Spleen (tissue), 7 donors: ENCODE results near the gene PDE4D.

Experiments used
- CTCF ChIP-seq, 11 experiments: fragments of 200-600 bp in 7 of 11; fragments of 450-650 bp in 4 of 11; sonication (generic) in 4 of 11; IDR thresholded peaks in 8 of 11; conservative IDR thresholded peaks in 3 of 11; 1 replicate in 7 of 11; 2 replicates in 4 of 11; pipeline versions ENCODE4 v1.4.0 to v1.8.0; 2016 to 2021; ENCODE audit warnings: antibody characterized with exemption in 11 of 11, inconsistent platforms in 4 of 11, mild to moderate bottlenecking in 1 of 11
- POLR2A ChIP-seq, 3 donors: fragments of 450-650 bp; IDR thresholded peaks; one replicate each; pipeline ENCODE4 v1.5.1; 2017; ENCODE audit warnings: antibody characterized with exemption in 3 of 3, mild to moderate bottlenecking in 1 of 3
- POLR2AphosphoS5 ChIP-seq, 3 donors: sonication (generic); formaldehyde crosslinking; IDR thresholded peaks; one replicate each; pipeline ENCODE4 v1.5.1; 2017; ENCODE audit warnings: antibody characterized with exemption in 3 of 3
- donor health status: DM: no; HTN: no; CAD: no; lungs with moderate emphysema.
- donor health status: DM: no; HTN: no; CAD: no.
- donor health status: DM: no; HTN: no; CAD: no.

- TF ChIP-seq CTCF (IDR thresholded peaks at IDR 0.05 in 8 of 11, conservative IDR thresholded peaks at IDR 0.05 in 3 of 11), result no peak
- TF ChIP-seq POLR2AphosphoS5 (IDR thresholded peaks at IDR 0.05), result peak in 1 of 3 donors; percentile 66
- TF ChIP-seq POLR2A (IDR thresholded peaks at IDR 0.05), result no peak
Measured at GRCh38 chr5:59036274-59036961, 857.1 kb downstream of the PDE4D start.
